ENCODE measurements around the gene DENND2A. TPM values are rescaled to one million over a fixed set of nuclear protein-coding genes. Genes with fewer than 3 reads are reported as not detected.

DENND2A gene
- total RNA-seq, 2 donors from 2014 or later = not detected

DNA sequence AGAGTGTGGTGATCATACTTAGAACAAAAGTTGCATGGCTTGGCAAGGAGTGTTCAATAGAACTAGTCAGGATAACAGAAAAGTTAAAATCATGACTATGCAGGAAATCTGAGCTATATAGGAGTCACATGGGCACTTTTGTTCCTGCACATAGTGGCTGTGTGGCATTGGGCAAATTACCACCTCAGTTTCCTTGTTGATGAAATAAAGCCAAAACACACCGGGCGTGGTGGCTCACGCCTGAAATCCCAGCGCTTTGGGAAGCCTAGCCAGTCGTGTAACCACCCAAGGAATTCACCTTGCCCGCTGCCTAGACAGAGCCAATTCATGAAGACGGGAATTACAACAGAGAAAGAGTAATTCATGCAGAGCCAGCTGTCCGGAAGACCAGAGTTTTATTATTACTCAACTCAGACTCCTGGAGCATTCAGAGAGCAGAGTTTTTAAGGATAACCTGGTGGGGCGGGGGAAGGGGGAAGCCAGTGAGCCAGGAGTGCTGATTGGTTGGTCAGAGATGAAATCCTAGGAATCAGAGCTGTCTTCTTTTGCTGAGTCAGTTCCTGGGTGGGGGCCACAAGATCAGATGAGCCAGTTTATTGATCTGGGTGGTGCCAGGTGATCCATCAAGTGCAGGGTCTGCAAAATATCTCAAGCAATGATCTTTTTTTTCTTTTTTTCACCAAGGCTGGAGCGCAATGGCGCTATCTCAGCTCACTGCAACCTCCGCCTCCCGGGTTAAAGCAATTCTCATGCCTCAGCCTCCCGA, 154.9 kb downstream of the DENND2A start:
- no peak for DNase-seq

DNA sequence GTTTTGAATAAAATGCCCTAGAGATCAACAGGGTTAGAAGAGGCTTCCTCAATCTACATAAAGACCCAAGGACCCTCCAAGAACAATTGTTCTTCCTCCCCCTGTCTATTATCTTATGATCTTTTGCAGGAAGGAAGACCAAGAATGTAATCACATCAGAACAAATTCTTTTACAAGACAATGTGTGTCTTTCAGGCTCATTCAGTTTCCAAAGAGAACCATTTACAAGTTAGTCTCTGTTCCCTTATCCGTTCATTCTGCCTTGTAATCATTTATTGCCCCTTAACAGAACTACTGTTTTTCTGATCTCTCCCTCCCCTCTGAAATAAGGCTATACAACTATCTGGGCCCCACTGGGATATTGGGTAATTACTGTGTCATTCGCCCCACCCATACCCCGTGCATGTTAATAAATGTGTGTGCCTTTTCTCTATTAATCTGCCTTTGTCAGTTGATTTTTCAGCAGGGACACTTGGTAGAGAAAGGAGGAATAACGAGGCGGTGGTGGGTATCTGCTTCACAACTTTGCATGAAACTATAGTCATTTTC, 155.6 kb downstream of the DENND2A start:
- Mint-ChIP-seq H3K27ac (no peak overlapping the region), H3K9me3 (no peaks in the 10 kb centered on the region), H3K36me3 (ENCODE audit: insufficient read depth in 2 of 2) (no peaks in the 10 kb centered on the region), H3K27me3 (ENCODE audit: low read depth) (peaks cover 7% of the 10 kb centered on the region), H3K4me3 (peak overlapping the region in 1 of 2 donors; percentile 46), H3K4me1 (ENCODE audit: low read depth) (peaks cover 15% of the 10 kb centered on the region)
- DNase-seq (no peak), ATAC-seq (replicated peaks in 1 of 2) (no peak)

More for the DNA sequence above, 154.9 kb downstream of the DENND2A start:
- peaks cover 7% of the 10 kb centered on the region for H3K27me3 Mint-ChIP-seq (ENCODE audit: low read depth)
- no peaks in the 10 kb centered on the region for H3K36me3 Mint-ChIP-seq (ENCODE audit: insufficient read depth in 2 of 2)
- peak overlapping the region in 1 of 2 donors; percentile 46 for H3K4me3 Mint-ChIP-seq
- no peak overlapping the region for H3K27ac Mint-ChIP-seq
- H3K9me3 Mint-ChIP-seq = no peaks in the 10 kb centered on the region
- peaks cover 14% of the 10 kb centered on the region for H3K4me1 Mint-ChIP-seq (ENCODE audit: low read depth)
- peak in 1 of 2 donors; percentile 77 for ATAC-seq (replicated peaks in 1 of 2)

DNA sequence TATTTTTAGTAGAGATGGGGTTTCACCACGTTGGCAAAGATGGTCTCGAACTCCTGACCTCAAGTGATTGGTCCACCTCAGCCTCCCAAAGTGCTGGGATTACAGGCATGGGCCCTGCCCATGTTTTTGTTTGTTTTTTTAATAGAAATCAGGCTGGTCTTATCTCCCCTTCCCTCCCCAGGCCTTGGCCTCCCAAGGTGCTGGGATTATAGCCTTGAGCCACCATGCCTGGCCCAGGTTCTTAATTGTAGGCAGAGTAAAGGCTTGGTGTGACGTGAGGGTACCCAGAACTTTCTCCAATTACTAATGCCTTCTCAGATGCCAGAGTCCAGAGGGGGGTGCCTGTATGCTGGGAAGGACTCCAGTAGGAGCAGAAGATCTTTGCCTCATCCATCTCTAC, 156.1 kb downstream of the DENND2A start:
- Mint-ChIP-seq H3K36me3 (ENCODE audit: insufficient read depth in 2 of 2) (no peaks in the 10 kb centered on the region), H3K27me3 (ENCODE audit: low read depth) (peaks cover 7% of the 10 kb centered on the region), H3K9me3 (no peaks in the 10 kb centered on the region), H3K4me1 (ENCODE audit: low read depth) (peaks cover 19% of the 10 kb centered on the region), H3K27ac (no peak overlapping the region), H3K4me3 (no peak overlapping the region)
- ATAC-seq (replicated peaks in 1 of 2) (no peak), DNase-seq (no peak)

DNA sequence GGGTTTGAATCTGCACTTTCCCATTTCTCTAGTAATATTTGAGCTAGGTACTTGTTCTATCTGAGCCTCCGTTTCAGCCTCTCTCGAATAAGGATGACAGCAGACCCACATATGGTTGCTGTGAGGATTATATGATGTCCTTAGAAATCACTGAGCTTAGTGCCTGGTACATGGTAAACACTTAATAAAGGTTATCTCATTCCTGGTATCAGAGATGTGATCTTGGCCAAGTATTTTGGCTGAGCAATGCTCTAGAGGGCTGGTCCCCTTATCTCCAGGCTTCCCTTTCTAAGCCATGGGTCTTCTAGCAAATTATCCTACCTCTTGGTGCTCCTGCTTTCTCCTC, 160.9 kb downstream of the DENND2A start:
- Mint-ChIP-seq H3K4me1 (ENCODE audit: low read depth) (peaks cover 31% of the 10 kb centered on the region), H3K36me3 (ENCODE audit: insufficient read depth in 2 of 2) (peaks cover 0 to 2% of the 10 kb centered on the region in 2 donors), H3K27ac (peak overlapping the region; percentile 51), H3K9me3 (no peaks in the 10 kb centered on the region), H3K27me3 (ENCODE audit: low read depth) (no peaks in the 10 kb centered on the region), H3K4me3 (peak overlapping the region; percentile 89 to 94)
- DNase-seq (no peak), ATAC-seq (replicated peaks in 1 of 2) (no peak)

DNA sequence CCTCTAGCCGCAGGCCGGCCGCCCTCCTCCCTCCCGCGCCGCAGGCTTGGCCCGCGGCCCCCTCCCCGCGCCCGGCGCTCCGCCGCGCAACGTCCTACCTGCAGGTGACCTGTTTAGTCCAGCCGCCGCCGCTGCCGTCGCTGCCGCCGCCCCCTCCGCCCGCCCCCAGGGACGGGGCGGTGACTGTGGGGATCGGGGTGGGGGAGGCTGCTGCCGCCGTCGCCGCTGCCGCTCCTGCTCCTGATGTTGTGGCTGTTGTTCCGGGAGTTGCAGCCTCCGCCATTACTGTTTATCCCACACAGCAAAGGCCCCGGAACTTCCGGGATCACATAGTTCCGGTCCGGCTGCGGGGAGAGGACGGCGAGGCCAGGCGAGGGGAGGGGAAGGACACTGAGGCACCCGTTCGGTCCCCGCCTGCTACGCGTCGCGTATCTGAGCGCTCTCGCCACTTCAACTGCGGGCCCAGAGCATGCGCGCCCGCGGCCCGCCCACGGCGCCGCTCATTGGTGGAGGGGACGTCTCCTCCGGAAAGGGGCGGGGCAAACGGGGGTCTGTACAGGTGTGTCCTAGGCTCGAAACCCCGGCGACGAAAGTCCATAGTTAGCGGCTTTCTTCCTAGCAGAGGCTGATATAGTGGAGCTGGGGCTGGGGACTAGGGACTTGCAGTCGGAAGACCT, 161.4 kb downstream of the DENND2A start, which contains the start of gene MKRN1:
Gene MKRN1 (minus strand): TSS at position 444 of the 677 bp plus-strand sequence. CDS start 161 bp downstream, at position 283.
- H3K9me3 Mint-ChIP-seq = no peaks in the 10 kb centered on the region
- H3K27ac Mint-ChIP-seq = peak within 1 kb of the TSS; percentile 98
- H3K4me1 Mint-ChIP-seq (ENCODE audit: low read depth) = peaks cover 31% of the 10 kb centered on the region
- DNase-seq (peak; percentile 95 to 97), ATAC-seq (replicated peaks in 1 of 2) (peak; percentile 94)
- peaks cover 0 to 2% of the 10 kb centered on the region in 2 donors for H3K36me3 Mint-ChIP-seq (ENCODE audit: insufficient read depth in 2 of 2)
- no peaks in the 10 kb centered on the region for H3K27me3 Mint-ChIP-seq (ENCODE audit: low read depth)
- peak within 1 kb of the TSS; percentile 94 to 99 for H3K4me3 Mint-ChIP-seq

DNA sequence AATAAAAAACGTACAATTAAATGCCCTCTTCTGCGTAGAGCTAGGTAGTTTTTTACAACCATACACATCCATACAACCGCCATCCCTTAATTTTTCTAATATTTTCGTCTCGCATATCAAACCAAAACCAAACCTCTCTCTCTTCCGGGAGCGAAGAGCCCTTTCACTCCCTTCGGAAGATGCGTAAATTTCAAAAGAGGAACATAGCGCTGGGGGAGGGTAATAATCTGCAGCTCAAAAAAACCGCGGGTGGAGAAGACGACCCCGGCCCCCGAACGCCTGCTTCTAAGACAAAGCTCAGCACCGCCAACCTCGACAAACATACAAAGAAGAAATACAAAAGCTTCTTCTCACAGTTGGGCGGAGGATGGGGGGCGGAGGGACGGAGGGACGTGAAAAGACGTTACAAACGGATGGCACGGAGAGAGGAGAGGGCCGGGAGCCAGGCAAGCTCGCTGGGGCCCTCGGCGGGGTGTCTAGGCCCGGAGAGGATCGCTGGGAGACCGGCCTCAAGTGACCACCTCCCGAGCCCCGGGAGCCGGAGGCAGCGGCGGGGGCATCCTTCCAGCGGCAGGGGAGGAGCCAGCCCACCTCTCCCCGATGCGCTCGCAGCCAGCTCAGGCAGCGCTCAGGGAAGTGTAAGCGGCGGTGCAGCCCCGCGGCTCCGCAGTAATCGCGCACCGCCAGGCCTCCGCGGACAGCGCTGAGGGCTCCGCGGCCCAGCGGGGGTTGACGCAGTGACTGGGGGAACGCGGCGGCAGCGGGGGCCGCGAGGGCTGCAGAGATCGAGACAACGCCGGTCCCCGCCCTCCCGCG, 162.2 kb downstream of the DENND2A start:
- Mint-ChIP-seq H3K27ac (peak overlapping the region; percentile 98), H3K27me3 (ENCODE audit: low read depth) (no peaks in the 10 kb centered on the region), H3K9me3 (no peaks in the 10 kb centered on the region), H3K4me3 (peak overlapping the region; percentile 91 to 99), H3K4me1 (ENCODE audit: low read depth) (peaks cover 35% of the 10 kb centered on the region), H3K36me3 (ENCODE audit: insufficient read depth in 2 of 2) (peaks cover 0 to 2% of the 10 kb centered on the region in 2 donors)
- ATAC-seq (replicated peaks in 1 of 2) (peak; percentile 42 to 50), DNase-seq (peak in 1 of 2 donors; percentile 51)

DNA sequence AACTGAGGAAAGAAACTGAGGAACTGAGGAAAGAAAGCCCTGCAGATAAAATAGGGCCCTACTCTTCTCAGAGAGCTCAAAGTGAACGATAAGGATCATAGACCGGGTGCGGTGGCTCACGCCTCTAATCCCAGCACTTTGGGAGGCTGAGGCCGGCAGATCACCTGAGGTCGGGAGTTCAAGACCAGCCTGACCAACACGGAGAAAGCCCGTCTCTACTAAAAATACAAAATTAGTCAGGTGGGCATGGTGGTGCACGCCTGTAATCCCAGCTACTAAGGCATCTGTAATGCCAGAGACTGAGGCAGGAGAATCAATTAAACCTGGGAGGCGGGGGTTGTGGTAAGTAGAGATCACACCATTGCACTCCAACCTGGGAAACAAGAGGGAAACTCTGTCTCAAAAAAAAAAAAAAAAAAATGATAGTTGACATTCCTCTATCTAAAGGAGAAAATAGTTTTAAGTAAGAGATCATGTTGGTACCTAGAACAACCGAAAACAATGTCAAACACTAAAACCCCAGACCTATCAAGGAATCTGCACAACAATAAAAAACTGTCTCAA, 163.8 kb downstream of the DENND2A start:
- DNase-seq = no peak
- Mint-ChIP-seq H3K4me1 (ENCODE audit: low read depth) (peaks cover 35% of the 10 kb centered on the region), H3K4me3 (peak overlapping the region; percentile 91 to 99), H3K36me3 (ENCODE audit: insufficient read depth in 2 of 2) (peaks cover under 1 to 2% of the 10 kb centered on the region in 2 donors), H3K9me3 (no peaks in the 10 kb centered on the region), H3K27me3 (ENCODE audit: low read depth) (no peaks in the 10 kb centered on the region), H3K27ac (peak overlapping the region; percentile 98)
- no peak for ATAC-seq (replicated peaks in 1 of 2)

DNA sequence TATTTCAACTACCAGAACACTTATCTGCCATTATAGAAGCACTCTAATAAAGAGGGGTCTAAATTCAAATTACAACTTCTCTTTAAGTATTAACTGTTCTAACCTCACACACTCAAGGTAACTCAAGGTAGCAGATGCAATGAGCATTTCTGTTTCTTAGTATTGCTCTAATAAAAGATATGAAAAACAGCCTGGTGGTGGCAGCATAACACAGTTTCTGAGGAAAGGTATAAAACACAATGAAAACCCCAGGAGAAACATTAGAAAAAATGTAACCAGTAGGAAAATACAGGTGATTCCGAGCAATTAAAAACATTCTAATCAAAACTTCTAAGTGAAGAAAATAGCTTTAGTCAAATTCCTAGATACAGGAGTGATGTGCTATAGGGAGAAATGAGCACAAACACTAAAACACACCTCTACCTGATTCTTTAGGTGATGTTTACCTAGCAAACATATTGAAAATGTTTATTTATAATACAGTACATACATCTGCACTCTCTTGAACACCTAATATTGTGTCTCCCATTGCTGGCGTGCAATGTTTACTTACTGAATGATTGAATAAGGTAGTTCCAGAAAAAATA, 164.8 kb downstream of the DENND2A start:
- peak overlapping the region; percentile 84 for H3K27ac Mint-ChIP-seq
- H3K36me3 Mint-ChIP-seq (ENCODE audit: insufficient read depth in 2 of 2) = peaks cover 1 to 2% of the 10 kb centered on the region in 2 donors
- no peak for ATAC-seq (replicated peaks in 1 of 2)
- H3K9me3 Mint-ChIP-seq = no peaks in the 10 kb centered on the region
- no peaks in the 10 kb centered on the region for H3K27me3 Mint-ChIP-seq (ENCODE audit: low read depth)
- H3K4me1 Mint-ChIP-seq (ENCODE audit: low read depth) = peaks cover 35% of the 10 kb centered on the region
- H3K4me3 Mint-ChIP-seq = peak overlapping the region; percentile 50 to 99
- DNase-seq = peak; percentile 40 to 46

Other genes with a start within 250 kb of the DENND2A start
- gene SLC37A3, start 242.3 kb downstream of the DENND2A start, total RNA-seq = 10 to 100 TPM; 54.0 to 77.7 TPM
- gene RAB19, start 236.8 kb downstream of the DENND2A start, total RNA-seq = 10 to 100 TPM; 13.7 to 17.5 TPM
- 100 to 1,000 TPM in 1 of 2 donors, 10 to 100 TPM in 1; 91.3 to 132 TPM for gene MKRN1, start 161.3 kb downstream of the DENND2A start, total RNA-seq
- 10 to 100 TPM; 30.3 to 38.9 TPM for gene ADCK2, start 32.1 kb upstream of the DENND2A start, total RNA-seq
- 10 to 100 TPM; 78.0 to 94.1 TPM for gene NDUFB2, start 55.9 kb upstream of the DENND2A start, total RNA-seq

Measured in activated T-cell treated with anti-CD3 and anti-CD28 coated beads, Interleukin-2, amount 50 U/mL, for 72 hours (primary cell).